ENCODE results near the gene UBTD1. TPM values are rescaled to one million over a fixed set of nuclear protein-coding genes. Genes with fewer than 3 reads are reported as not detected.

UBTD1 gene
- total RNA-seq, 2 donors from 2014 or later, result 10.2 to 20.4 TPM

DNA sequence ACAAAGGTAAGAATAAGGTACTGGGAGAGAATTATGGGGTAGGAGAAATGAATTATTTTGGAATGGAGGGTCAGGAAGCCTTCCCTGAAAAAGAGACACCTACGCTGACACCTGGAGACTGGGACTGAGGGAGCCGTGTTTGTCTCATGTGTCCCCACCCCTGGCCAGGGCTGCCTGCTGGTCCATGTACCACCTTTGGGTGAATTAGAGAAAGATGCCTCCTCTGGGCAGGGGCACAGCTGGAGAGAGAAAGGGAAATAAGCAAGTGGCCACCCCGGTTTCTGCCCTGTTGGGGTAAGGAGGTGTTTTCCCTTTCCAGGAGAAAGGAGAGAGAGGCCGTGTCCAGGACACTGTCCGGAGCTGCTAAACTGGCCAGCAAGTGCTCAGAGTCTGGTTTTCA is 21.8 kb downstream of the UBTD1 start:
- ATAC-seq (ENCODE audit: insufficient number of reproducible peaks, low FRiP score, low read depth), result no peak
- H3K9me3 ChIP-seq, result no peaks in the 10 kb centered on the region
- TF ChIP-seq, protein P1, sequence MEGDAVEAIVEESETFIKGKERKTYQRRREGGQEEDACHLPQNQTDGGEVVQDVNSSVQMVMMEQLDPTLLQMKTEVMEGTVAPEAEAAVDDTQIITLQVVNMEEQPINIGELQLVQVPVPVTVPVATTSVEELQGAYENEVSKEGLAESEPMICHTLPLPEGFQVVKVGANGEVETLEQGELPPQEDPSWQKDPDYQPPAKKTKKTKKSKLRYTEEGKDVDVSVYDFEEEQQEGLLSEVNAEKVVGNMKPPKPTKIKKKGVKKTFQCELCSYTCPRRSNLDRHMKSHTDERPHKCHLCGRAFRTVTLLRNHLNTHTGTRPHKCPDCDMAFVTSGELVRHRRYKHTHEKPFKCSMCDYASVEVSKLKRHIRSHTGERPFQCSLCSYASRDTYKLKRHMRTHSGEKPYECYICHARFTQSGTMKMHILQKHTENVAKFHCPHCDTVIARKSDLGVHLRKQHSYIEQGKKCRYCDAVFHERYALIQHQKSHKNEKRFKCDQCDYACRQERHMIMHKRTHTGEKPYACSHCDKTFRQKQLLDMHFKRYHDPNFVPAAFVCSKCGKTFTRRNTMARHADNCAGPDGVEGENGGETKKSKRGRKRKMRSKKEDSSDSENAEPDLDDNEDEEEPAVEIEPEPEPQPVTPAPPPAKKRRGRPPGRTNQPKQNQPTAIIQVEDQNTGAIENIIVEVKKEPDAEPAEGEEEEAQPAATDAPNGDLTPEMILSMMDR (IDR thresholded peaks at IDR 0.05), result no peak
- no peaks in the 10 kb centered on the region for H3K36me3 ChIP-seq
- no peak overlapping the region for H3K4me3 ChIP-seq
- H3K27ac ChIP-seq, result no peak overlapping the region
- peaks cover 17 to 28% of the 10 kb centered on the region in 2 donors for H3K4me1 ChIP-seq (ENCODE audit: control insufficient read depth in 1 of 2, low read depth in 2 of 2)
- no peak for DNase-seq (ENCODE audit: low spot score)
- H3K27me3 ChIP-seq (replicated peaks; ENCODE audit: insufficient read depth), result no peaks in the 10 kb centered on the region

DNA sequence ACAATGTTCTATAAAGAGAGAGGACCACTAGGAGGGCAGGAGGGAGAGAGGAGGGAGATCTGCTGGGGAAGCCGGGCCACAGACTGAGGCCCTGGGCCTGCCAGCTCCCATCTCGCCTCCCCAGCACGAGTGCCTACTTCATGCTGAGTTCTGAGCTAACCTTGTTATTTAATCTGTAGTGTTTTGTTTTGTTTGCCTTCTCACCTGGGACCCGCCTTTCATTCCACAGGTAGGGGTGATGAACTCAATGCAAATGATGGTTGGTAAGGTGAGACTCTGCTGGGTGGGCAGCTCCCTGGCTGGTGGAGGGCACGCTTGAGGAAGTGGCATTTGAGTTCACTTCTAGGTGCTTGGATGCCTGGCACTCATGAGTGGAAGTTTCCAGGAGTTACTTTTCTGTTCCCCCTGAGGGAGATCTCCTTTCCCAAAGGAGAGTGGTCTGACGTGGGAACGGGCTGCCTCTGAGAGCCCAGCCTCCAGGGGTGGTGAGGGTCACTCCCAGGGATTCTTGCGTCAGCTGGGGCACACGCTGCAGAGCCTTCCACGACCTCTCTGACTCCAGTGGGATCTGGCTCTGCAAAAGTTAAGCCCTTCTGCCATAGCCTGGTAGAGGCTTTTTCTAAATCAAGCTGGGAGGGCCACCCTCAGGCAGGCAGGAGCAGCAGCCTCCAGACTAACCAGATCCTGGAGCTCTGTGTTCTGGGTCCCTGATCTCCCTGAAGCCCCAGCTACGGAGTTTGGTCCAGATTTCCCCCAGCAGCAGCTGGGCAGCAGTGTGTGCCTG is 22.4 kb downstream of the UBTD1 start:
- Histone ChIP-seq H3K27ac (no peak overlapping the region), H3K4me1 (ENCODE audit: control insufficient read depth in 1 of 2, low read depth in 2 of 2) (peaks cover 17 to 26% of the 10 kb centered on the region in 2 donors), H3K36me3 (no peaks in the 10 kb centered on the region), H3K9me3 (no peaks in the 10 kb centered on the region), H3K27me3 (replicated peaks; ENCODE audit: insufficient read depth) (no peaks in the 10 kb centered on the region), H3K4me3 (no peak overlapping the region)
- TF ChIP-seq, protein P1 (IDR thresholded peaks at IDR 0.05), result no peak
- DNase-seq (ENCODE audit: low spot score), result no peak
- ATAC-seq (ENCODE audit: insufficient number of reproducible peaks, low FRiP score, low read depth), result no peak

DNA sequence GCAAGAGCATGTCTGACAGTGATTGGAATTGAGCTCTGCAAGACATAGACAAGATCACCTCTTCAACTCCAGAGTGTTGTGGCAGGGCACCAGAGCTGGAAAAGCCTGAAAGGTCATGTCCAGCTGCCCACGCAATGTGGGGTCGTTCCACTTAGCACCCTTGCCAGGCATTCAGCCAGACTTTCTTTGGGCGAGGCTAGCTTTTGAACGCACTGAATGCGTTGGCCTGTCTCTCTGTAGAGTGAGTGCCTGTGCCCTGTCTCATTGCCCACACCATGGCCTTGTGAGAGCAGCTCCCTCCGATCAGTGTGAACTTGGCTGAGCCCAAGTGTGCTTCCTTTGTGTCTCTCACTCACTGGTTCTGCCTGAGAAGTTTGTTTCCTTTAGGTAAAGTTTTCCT is 23.3 kb downstream of the UBTD1 start:
- Histone ChIP-seq H3K36me3 (no peaks in the 10 kb centered on the region), H3K9me3 (no peaks in the 10 kb centered on the region), H3K27ac (no peak overlapping the region), H3K27me3 (replicated peaks; ENCODE audit: insufficient read depth) (no peaks in the 10 kb centered on the region), H3K4me1 (ENCODE audit: control insufficient read depth in 1 of 2, low read depth in 2 of 2) (peaks cover 17 to 26% of the 10 kb centered on the region in 2 donors), H3K4me3 (no peak overlapping the region)
- ATAC-seq (ENCODE audit: insufficient number of reproducible peaks, low FRiP score, low read depth) (no peak), DNase-seq (ENCODE audit: low spot score) (no peak)
- TF ChIP-seq, protein P1 (IDR thresholded peaks at IDR 0.05), result no peak

DNA sequence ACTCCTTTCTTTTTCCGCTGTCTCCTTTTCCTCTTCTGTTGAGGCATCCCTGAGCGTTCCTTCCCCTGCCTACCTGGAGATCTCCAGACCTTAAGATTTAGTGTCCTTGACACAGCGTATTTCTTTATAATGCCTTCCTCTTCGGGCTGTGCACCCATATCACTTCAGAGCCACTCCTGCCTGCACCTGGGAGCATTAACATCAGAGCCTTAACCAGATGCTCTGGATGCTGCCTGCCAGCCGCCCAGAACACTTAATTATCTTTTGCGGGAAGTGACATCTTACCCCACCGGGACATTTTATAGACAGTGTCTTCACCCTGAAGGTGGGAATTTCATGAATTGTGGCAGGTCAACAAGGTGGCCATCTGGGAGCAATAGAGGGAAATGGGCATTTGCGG is 24.2 kb downstream of the UBTD1 start:
- Histone ChIP-seq H3K4me1 (ENCODE audit: control insufficient read depth in 1 of 2, low read depth in 2 of 2) (peaks cover 14 to 21% of the 10 kb centered on the region in 2 donors), H3K27ac (no peak overlapping the region), H3K4me3 (no peak overlapping the region), H3K27me3 (replicated peaks; ENCODE audit: insufficient read depth) (no peaks in the 10 kb centered on the region), H3K36me3 (no peaks in the 10 kb centered on the region), H3K9me3 (no peaks in the 10 kb centered on the region)
- TF ChIP-seq, protein P1 (IDR thresholded peaks at IDR 0.05), result no peak
- ATAC-seq (ENCODE audit: insufficient number of reproducible peaks, low FRiP score, low read depth), result no peak
- DNase-seq (ENCODE audit: low spot score), result no peak

DNA sequence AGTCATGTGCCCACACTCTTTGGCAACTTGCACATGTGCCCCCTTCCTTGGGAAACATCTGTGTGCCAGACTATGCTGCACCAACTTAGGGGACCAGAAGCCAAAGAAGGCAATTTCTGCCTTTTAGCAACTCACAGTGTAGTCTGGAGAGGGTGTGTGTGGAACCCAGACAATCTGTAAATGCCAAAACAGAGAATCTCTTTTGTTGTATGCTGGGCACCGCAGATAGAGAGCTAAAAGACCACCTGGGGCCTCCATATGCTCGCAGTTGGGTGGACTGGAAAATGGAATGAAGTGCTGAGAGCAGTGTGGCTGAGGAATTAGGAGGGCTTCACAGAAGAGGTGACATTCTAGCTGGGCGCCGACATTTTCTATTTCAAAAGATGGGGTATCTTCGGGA is 26.4 kb downstream of the UBTD1 start:
- Histone ChIP-seq H3K27ac (no peak overlapping the region), H3K9me3 (no peaks in the 10 kb centered on the region), H3K36me3 (no peaks in the 10 kb centered on the region), H3K4me1 (ENCODE audit: control insufficient read depth in 1 of 2, low read depth in 2 of 2) (no peaks in the 10 kb centered on the region), H3K27me3 (replicated peaks; ENCODE audit: insufficient read depth) (no peaks in the 10 kb centered on the region), H3K4me3 (no peak overlapping the region)
- DNase-seq (ENCODE audit: low spot score) (no peak), ATAC-seq (ENCODE audit: insufficient number of reproducible peaks, low FRiP score, low read depth) (no peak)
- TF ChIP-seq, protein P1 (IDR thresholded peaks at IDR 0.05), result no peak

All from thoracic aorta (tissue), 2 donors.